Mesenchymal stem cell (in vitro differentiated cells and primary cell): ENCODE results near the gene HOXC9.

ENCODE experiments used
- DNase-seq: peaks from one replicate; pipeline ENCODE4 v3.0.0-alpha.2; 2013
- H2AFZ ChIP-seq: one replicate; pipeline ENCODE4 v1.6.1; 2013; ENCODE audit warnings: low read depth, mild to moderate bottlenecking, control low read depth, inconsistent platforms, low read length, moderate library complexity
- H2AK5ac ChIP-seq: 2 replicates; pipeline ENCODE4 v1.6.1; 2013; ENCODE audit warnings: low read length, moderate library complexity, mild to moderate bottlenecking, inconsistent platforms; ENCODE audit not compliant: severe bottlenecking
- H2BK120ac ChIP-seq: one replicate; pipeline ENCODE4 v1.6.1; 2013; ENCODE audit warnings: low read depth, mild to moderate bottlenecking, inconsistent platforms, low read length, moderate library complexity
- H2BK12ac ChIP-seq, 2 experiments: one replicate each; pipeline ENCODE4 v1.6.1; 2013; ENCODE audit warnings: inconsistent platforms in 2 of 2, low read length in 2 of 2, mild to moderate bottlenecking in 2 of 2, moderate library complexity in 2 of 2, control low read depth in 1 of 2
- H2BK15ac ChIP-seq: one replicate; pipeline ENCODE4 v1.6.1; 2013; ENCODE audit warnings: mild to moderate bottlenecking, low read depth, inconsistent platforms; ENCODE audit not compliant: poor library complexity, severe bottlenecking
- H2BK5ac ChIP-seq: 2 replicates; pipeline ENCODE4 v1.6.1; 2013; ENCODE audit warnings: low read depth, mild to moderate bottlenecking, low read length, control low read depth, inconsistent platforms; ENCODE audit not compliant: poor library complexity, severe bottlenecking
- H3K14ac ChIP-seq, 2 experiments: one replicate each; pipeline ENCODE4 v1.6.1; 2013; ENCODE audit warnings: inconsistent platforms in 2 of 2, low read length in 2 of 2, control low read depth in 1 of 2, mild to moderate bottlenecking in 1 of 2, moderate library complexity in 1 of 2
- H3K18ac ChIP-seq, 2 experiments: one replicate each; pipeline ENCODE4 v1.6.1; 2013; ENCODE audit warnings: inconsistent platforms in 2 of 2, low read length in 2 of 2, control low read depth in 1 of 2, low read depth in 1 of 2, mild to moderate bottlenecking in 1 of 2
- H3K23ac ChIP-seq, 2 experiments: one replicate each; pipeline ENCODE4 v1.6.1; 2013; ENCODE audit warnings: inconsistent platforms in 2 of 2, low read length in 2 of 2, mild to moderate bottlenecking in 2 of 2, moderate library complexity in 2 of 2, control low read depth in 1 of 2
- H3K27ac ChIP-seq: 2 replicates; pipeline ENCODE4 v1.5.1; 2013; ENCODE audit warnings: mild to moderate bottlenecking, moderate library complexity, low read length, control low read depth, inconsistent platforms; ENCODE audit not compliant: poor library complexity, severe bottlenecking
- H3K27me3 ChIP-seq, 2 experiments: 2 replicates each; pipeline versions ENCODE4 v1.6.1 to v1.7.0; 2013; ENCODE audit warnings: low read length in 2 of 2, mild to moderate bottlenecking in 2 of 2, moderate library complexity in 2 of 2, control low read depth in 1 of 2, inconsistent platforms in 1 of 2; ENCODE audit not compliant: control insufficient read depth in 1 of 2, insufficient read depth in 1 of 2
- H3K36me3 ChIP-seq, 2 experiments: 2 replicates each; pipeline versions ENCODE4 v1.6.1 to v1.7.0; 2013; ENCODE audit warnings: low read length in 2 of 2, control low read depth in 1 of 2, inconsistent platforms in 1 of 2, low read depth in 1 of 2, mild to moderate bottlenecking in 1 of 2; ENCODE audit not compliant: insufficient read depth in 2 of 2, control insufficient read depth in 1 of 2
- H3K4ac ChIP-seq, 2 experiments: one replicate each; pipeline ENCODE4 v1.6.1; 2013; ENCODE audit warnings: inconsistent platforms in 2 of 2, low read length in 2 of 2, mild to moderate bottlenecking in 2 of 2, moderate library complexity in 2 of 2, control low read depth in 1 of 2, low read depth in 1 of 2
- H3K4me1 ChIP-seq: 2 replicates; pipeline ENCODE4 v1.6.1; 2013; ENCODE audit warnings: low read depth, low read length, control low read depth; ENCODE audit not compliant: control insufficient read depth, insufficient read depth
- H3K4me2 ChIP-seq: 2 replicates; pipeline ENCODE4 v1.6.1; 2013; ENCODE audit warnings: low read length, mild to moderate bottlenecking, inconsistent platforms; ENCODE audit not compliant: poor library complexity, severe bottlenecking
- H3K4me3 ChIP-seq, 2 experiments: 2 replicates each; pipeline versions ENCODE4 v1.5.1 to v1.7.0; 2013; ENCODE audit warnings: low read length in 2 of 2, mild to moderate bottlenecking in 2 of 2, control low read depth in 1 of 2, low read depth in 1 of 2; ENCODE audit not compliant: insufficient read depth in 1 of 2
- H3K79me1 ChIP-seq: replicated peaks from 2 replicates; pipeline ENCODE4 v1.6.1; 2013; ENCODE audit warnings: mild to moderate bottlenecking, control low read depth, low read length, inconsistent platforms; ENCODE audit not compliant: poor library complexity, severe bottlenecking
- H3K9ac ChIP-seq: 2 replicates; pipeline ENCODE4 v1.7.0; 2013; ENCODE audit warnings: mild to moderate bottlenecking, low read length, moderate library complexity
- H3K9me3 ChIP-seq: 2 replicates; pipeline ENCODE4 v1.7.0; 2013; ENCODE audit warnings: mild to moderate bottlenecking, low read length; ENCODE audit not compliant: control insufficient read depth
- H4K8ac ChIP-seq: one replicate; pipeline ENCODE4 v1.6.1; 2013; ENCODE audit warnings: inconsistent platforms, mild to moderate bottlenecking, low read length, moderate library complexity
- H4K91ac ChIP-seq: one replicate; pipeline ENCODE4 v1.6.1; 2013; ENCODE audit warnings: mild to moderate bottlenecking, low read length, inconsistent platforms
- WGBS: methylation state at CpG from one replicate; pipeline ENCODE4 v1.1.7; 2013; ENCODE audit warnings: mixed read lengths; 5-methylcytosine and 5-hydroxymethylcytosine counted together

Gene HOXC9

DNA sequence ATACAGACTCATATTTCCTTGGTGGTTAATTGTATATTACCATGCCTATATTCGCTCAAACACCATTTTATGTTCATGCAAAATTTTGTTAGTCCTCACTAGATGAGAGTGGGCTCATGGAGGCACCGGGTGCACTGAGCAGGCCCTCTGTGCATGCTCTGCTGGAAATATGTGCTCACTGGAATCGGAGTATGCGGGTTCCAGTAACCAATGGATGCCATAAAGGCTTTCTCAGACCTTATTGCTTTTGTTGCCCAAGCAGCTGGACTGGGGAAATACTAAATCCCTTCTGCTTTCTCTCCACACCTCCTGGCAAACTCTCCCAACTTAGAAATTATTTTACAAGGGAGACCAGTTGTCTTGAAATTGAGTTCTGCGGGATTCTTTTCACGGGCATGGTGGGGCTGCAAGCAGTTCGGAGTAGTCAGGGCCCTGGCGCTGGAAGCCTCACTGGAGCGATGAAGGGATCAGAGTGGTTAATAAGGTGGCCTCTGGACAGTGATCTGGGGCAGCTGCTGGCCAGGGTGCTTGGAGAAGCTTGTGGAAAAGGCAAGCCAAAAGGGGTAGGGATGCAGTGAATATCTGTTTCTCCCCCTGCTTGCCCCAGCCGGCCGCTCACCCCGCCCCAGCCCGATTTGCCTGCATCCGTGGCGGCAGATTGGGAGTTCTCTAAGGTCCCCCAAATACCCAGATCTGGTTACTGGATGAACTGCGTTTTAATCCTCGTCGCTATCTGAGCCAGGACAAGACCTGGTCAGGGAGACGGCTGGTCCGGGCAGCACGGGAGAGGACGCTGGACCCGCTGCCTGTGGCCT lies 20.8 kb downstream of the HOXC9 start:
- peak overlapping the region; percentile 90 for H4K8ac ChIP-seq
- peak overlapping the region; percentile 39 for H2BK5ac ChIP-seq
- no peaks in the 10 kb centered on the region for H3K79me1 ChIP-seq
- H2AK5ac ChIP-seq, result peak overlapping the region; percentile 57
- no peak overlapping the region for H2AFZ ChIP-seq
- H3K4me2 ChIP-seq, result peak overlapping the region; percentile 93
- H3K9ac ChIP-seq, result peak overlapping the region; percentile 96
- H3K27me3 ChIP-seq, result peaks cover 0 to 3% of the 10 kb centered on the region in 2 experiments
- no peaks in the 10 kb centered on the region for H3K36me3 ChIP-seq
- peak overlapping the region in 1 of 2 experiments; percentile 77 for H3K14ac ChIP-seq
- H2BK12ac ChIP-seq, result peak overlapping the region; percentile 3 to 90
- DNase-seq, result peak; percentile 43
- H4K91ac ChIP-seq, result peak overlapping the region; percentile 48
- peak overlapping the region; percentile 71 to 94 for H3K4ac ChIP-seq
- H3K27ac ChIP-seq, result peak overlapping the region; percentile 93
- H3K23ac ChIP-seq, result peak overlapping the region in 1 of 2 experiments; percentile 29
- peaks cover 30% of the 10 kb centered on the region for H3K4me1 ChIP-seq
- peak overlapping the region; percentile 93 to 96 for H3K18ac ChIP-seq
- peak overlapping the region; percentile 94 for H2BK120ac ChIP-seq
- WGBS, result 29% methylated on average over 23 of the region's 23 CpGs
- peak overlapping the region; percentile 45 to 86 for H3K4me3 ChIP-seq
- no peaks in the 10 kb centered on the region for H3K9me3 ChIP-seq
- peak overlapping the region; percentile 93 for H2BK15ac ChIP-seq

- Histone ChIP-seq H3K4ac (peak overlapping the region; percentile 71 to 94), H3K36me3 (no peaks in the 10 kb centered on the region), H4K8ac (peak overlapping the region; percentile 90), H2AFZ (no peak overlapping the region), H2BK120ac (peak overlapping the region; percentile 94), H3K23ac (peak overlapping the region in 1 of 2 experiments; percentile 29), H3K4me1 (peaks cover 31% of the 10 kb centered on the region), H3K18ac (peak overlapping the region; percentile 93 to 96), H3K4me3 (peak overlapping the region; percentile 50 to 86), H2AK5ac (peak overlapping the region; percentile 19), H4K91ac (peak overlapping the region; percentile 48), H3K27ac (peak overlapping the region; percentile 93), H3K79me1 (no peaks in the 10 kb centered on the region), H3K27me3 (peaks cover 0 to 3% of the 10 kb centered on the region in 2 experiments), H3K14ac (no peak overlapping the region), H2BK15ac (no peak overlapping the region), H3K9ac (peak overlapping the region; percentile 96), H3K9me3 (no peaks in the 10 kb centered on the region), H2BK12ac (peak overlapping the region; percentile 45 to 61), H2BK5ac (peak overlapping the region; percentile 39), H3K4me2 (peak overlapping the region; percentile 93)
- peak; percentile 76 for DNase-seq
- WGBS, result 27% methylated on average over 5 of the region's 16 CpGs
Measured at GRCh38 chr12:54021432-54022013, 21.6 kb downstream of the HOXC9 start.

GRCh38 chr12:54022960-54023884 lies 23.3 kb downstream of the HOXC9 start:
- peak overlapping the region; percentile 96 for H3K9ac ChIP-seq
- no peaks in the 10 kb centered on the region for H3K9me3 ChIP-seq
- H3K27ac ChIP-seq, result peak overlapping the region; percentile 80
- no peak for DNase-seq
- peak overlapping the region; percentile 80 for H2AK5ac ChIP-seq
- peaks cover 0 to 3% of the 10 kb centered on the region in 2 experiments for H3K27me3 ChIP-seq
- peaks cover 0 to 4% of the 10 kb centered on the region in 2 experiments for H3K36me3 ChIP-seq
- H2BK5ac ChIP-seq, result peak overlapping the region; percentile 15
- H2AFZ ChIP-seq, result no peak overlapping the region
- H3K14ac ChIP-seq, result peak overlapping the region in 1 of 2 experiments; percentile 79
- peak overlapping the region; percentile 75 to 79 for H3K18ac ChIP-seq
- H3K79me1 ChIP-seq, result no peaks in the 10 kb centered on the region
- H2BK12ac ChIP-seq, result peak overlapping the region in 1 of 2 experiments; percentile 39
- H3K4me1 ChIP-seq, result peaks cover 37% of the 10 kb centered on the region
- H2BK15ac ChIP-seq, result peak overlapping the region; percentile 80
- H3K4me2 ChIP-seq, result peak overlapping the region; percentile 57
- WGBS, result 34% methylated on average over 7 of the region's 8 CpGs
- H3K4ac ChIP-seq, result peak overlapping the region; percentile 70 to 78
- H3K23ac ChIP-seq, result peak overlapping the region in 1 of 2 experiments; percentile 93
- H4K91ac ChIP-seq, result peak overlapping the region; percentile 34
- H2BK120ac ChIP-seq, result peak overlapping the region; percentile 86
- H4K8ac ChIP-seq, result peak overlapping the region; percentile 27
- H3K4me3 ChIP-seq, result peak overlapping the region in 1 of 2 experiments; percentile 86
